Osteoblast (primary cell): ENCODE measurements around the gene GAS7. TPM values are rescaled to one million over a fixed set of nuclear protein-coding genes. Genes with fewer than 3 reads are reported as not detected.

Experiments
- DNase-seq: peaks from one replicate; pipeline ENCODE4 v3.0.0; 2011; ENCODE audit warnings: low spot score, mixed read lengths; ENCODE audit not compliant: insufficient read length; ENCODE audit errors: missing footprints
- H2AFZ ChIP-seq: 2 replicates; pipeline ENCODE4 v1.6.0; 2011; ENCODE audit warnings: mild to moderate bottlenecking, low read length
- H3K27ac ChIP-seq: 2 replicates; pipeline ENCODE4 v1.5.1; 2011; ENCODE audit warnings: mild to moderate bottlenecking, low read depth, low read length, moderate library complexity
- H3K27me3 ChIP-seq: 2 replicates; pipeline ENCODE4 v1.6.0; 2012; ENCODE audit warnings: mild to moderate bottlenecking, control low read depth, inconsistent platforms, low read length, moderate library complexity; ENCODE audit not compliant: insufficient read depth
- H3K36me3 ChIP-seq: 2 replicates; pipeline ENCODE4 v1.5.1; 2011; ENCODE audit warnings: mild to moderate bottlenecking, low read length, control low read depth, moderate library complexity; ENCODE audit not compliant: insufficient read depth
- H3K4me1 ChIP-seq: 2 replicates; pipeline ENCODE4 v1.5.1; 2011; ENCODE audit warnings: mild to moderate bottlenecking, low read length, control low read depth, moderate library complexity; ENCODE audit not compliant: insufficient read depth
- H3K4me2 ChIP-seq: 2 replicates; pipeline ENCODE4 v1.6.0; 2011; ENCODE audit warnings: mild to moderate bottlenecking, low read length; ENCODE audit not compliant: insufficient read depth
- H3K4me3 ChIP-seq: fragments of 200-600 bp; sonication (generic); 3 replicates; pipeline ENCODE4 v1.5.1; 2012; ENCODE audit warnings: mild to moderate bottlenecking, low read length, inconsistent platforms; ENCODE audit not compliant: insufficient read depth
- H3K79me2 ChIP-seq: 2 replicates; pipeline ENCODE4 v1.6.0; 2012; ENCODE audit warnings: mild to moderate bottlenecking, low read length, control low read depth, inconsistent platforms; ENCODE audit not compliant: insufficient read depth
- H3K9me3 ChIP-seq: 2 replicates; pipeline ENCODE4 v1.5.1; 2011; ENCODE audit warnings: low read depth, low read length, control low read depth
- H4K20me1 ChIP-seq: 2 replicates; pipeline ENCODE4 v1.6.0; 2012; ENCODE audit warnings: mild to moderate bottlenecking, low read length, control low read depth; ENCODE audit not compliant: insufficient read depth
- total RNA-seq: library from RNA; depleted of rRNA; stranded (reverse); fragments of >200 nt; gene quantifications from 2 replicates; pipeline ENCODE4 v1.2.3, GENCODE V29; 2012
- TF ChIP-seq, protein P1 (sequence below): IDR thresholded peaks from 2 replicates; pipeline ENCODE4 v1.5.1; 2011; ENCODE audit warnings: mild to moderate bottlenecking, low read depth, low read length, moderate library complexity; ENCODE audit errors: extremely low read depth

GAS7 gene
- total RNA-seq, 1 donor, result 3.6 TPM

DNA sequence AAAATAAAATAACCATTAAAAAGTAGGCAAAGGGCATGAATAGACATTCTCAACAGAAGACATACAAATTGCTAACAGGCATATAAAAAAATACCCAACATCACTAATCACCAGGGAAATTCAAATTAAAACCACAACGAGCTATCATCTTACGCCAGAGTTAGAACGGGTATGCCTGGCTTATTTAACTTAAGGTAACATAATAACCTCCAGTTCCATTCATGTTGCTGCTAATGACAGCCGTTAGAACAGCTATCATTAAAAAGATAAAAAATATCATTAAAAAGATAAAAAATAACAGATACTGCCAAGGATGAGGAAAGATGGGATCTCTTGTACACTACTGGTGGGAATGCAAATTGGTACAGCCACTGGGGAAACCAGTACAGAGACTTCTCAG, 89.3 kb downstream of the GAS7 start:
- no peak overlapping the region for H3K4me3 ChIP-seq
- no peaks in the 10 kb centered on the region for H3K36me3 ChIP-seq
- no peak overlapping the region for H3K27ac ChIP-seq
- no peak overlapping the region for H2AFZ ChIP-seq
- H3K4me1 ChIP-seq, result peaks cover 2% of the 10 kb centered on the region
- H4K20me1 ChIP-seq, result no peaks in the 10 kb centered on the region
- no peak for DNase-seq
- H3K4me2 ChIP-seq, result no peak overlapping the region
- H3K79me2 ChIP-seq, result no peaks in the 10 kb centered on the region
- TF ChIP-seq, protein P1, sequence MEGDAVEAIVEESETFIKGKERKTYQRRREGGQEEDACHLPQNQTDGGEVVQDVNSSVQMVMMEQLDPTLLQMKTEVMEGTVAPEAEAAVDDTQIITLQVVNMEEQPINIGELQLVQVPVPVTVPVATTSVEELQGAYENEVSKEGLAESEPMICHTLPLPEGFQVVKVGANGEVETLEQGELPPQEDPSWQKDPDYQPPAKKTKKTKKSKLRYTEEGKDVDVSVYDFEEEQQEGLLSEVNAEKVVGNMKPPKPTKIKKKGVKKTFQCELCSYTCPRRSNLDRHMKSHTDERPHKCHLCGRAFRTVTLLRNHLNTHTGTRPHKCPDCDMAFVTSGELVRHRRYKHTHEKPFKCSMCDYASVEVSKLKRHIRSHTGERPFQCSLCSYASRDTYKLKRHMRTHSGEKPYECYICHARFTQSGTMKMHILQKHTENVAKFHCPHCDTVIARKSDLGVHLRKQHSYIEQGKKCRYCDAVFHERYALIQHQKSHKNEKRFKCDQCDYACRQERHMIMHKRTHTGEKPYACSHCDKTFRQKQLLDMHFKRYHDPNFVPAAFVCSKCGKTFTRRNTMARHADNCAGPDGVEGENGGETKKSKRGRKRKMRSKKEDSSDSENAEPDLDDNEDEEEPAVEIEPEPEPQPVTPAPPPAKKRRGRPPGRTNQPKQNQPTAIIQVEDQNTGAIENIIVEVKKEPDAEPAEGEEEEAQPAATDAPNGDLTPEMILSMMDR, result no peak
- H3K27me3 ChIP-seq, result no peaks in the 10 kb centered on the region
- no peaks in the 10 kb centered on the region for H3K9me3 ChIP-seq

DNA sequence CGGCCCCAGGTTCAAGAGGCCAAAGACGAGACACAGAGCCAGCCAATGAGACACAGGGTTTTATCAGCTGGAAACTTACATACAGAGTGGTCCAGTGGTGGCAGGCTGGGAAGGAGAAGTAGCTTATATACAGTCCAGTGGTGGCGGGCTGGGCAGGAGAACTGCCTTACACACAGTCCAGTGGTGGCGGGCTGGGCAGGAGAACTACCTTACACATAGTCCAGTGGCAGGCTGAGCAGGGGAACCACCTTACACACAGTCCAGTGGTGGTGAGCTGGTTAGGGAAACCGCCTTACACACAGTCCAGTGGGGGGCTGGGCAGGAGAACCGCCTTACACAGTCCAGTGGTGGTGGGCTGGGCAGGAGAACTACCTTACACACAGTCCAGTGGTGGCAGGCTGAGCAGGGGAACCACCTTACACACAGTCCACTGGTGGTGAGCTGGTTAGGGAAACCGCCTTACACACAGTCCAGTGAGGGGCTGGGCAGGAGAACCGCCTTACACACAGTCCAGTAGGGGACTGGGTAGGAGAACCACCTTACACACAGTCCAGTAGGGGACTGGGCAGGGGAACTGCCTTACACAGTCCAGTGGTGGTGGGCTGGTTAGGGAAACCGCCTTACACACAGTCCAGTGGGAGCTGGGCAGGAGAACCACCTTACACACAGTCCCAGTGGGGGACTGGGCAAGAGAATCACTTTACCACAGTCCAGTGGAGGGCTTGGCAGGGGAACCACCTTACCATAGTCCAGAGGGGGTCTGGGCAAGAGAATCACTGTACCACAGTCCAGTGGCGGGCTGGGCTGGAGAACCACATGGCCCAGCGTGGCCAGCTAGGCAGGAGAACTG, 90.9 kb downstream of the GAS7 start:
- no peak for DNase-seq
- TF ChIP-seq, protein P1, result no peak
- no peaks in the 10 kb centered on the region for H3K27me3 ChIP-seq
- H3K4me2 ChIP-seq, result no peak overlapping the region
- H3K4me3 ChIP-seq, result no peak overlapping the region
- no peaks in the 10 kb centered on the region for H3K36me3 ChIP-seq
- no peaks in the 10 kb centered on the region for H3K9me3 ChIP-seq
- H3K4me1 ChIP-seq, result no peaks in the 10 kb centered on the region
- H4K20me1 ChIP-seq, result no peaks in the 10 kb centered on the region
- H2AFZ ChIP-seq, result no peak overlapping the region
- no peak overlapping the region for H3K27ac ChIP-seq
- no peaks in the 10 kb centered on the region for H3K79me2 ChIP-seq

DNA sequence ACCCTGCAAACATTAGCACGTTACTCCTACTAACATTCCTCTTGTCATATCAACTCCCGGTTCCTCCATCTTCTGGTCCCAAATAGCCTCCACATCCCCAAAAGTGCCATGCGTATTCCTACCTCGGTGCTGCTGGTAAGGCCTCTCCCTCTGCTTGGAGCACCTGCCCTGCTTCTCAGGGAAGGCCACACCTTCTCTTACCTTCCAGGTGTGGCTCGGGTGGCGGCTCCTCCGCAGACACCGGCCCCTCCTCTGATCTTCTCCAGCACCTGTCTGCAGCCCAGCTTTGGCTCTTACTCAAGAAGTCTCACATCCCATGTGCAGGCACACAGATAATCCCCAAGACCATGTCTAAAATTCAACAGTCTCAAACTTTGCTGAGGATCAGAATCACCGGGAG, 92.3 kb downstream of the GAS7 start:
- H3K27ac ChIP-seq, result no peak overlapping the region
- H3K4me3 ChIP-seq, result no peak overlapping the region
- H4K20me1 ChIP-seq, result no peaks in the 10 kb centered on the region
- H3K79me2 ChIP-seq, result no peaks in the 10 kb centered on the region
- no peaks in the 10 kb centered on the region for H3K4me1 ChIP-seq
- TF ChIP-seq, protein P1, result no peak
- no peaks in the 10 kb centered on the region for H3K36me3 ChIP-seq
- H3K9me3 ChIP-seq, result no peaks in the 10 kb centered on the region
- H3K27me3 ChIP-seq, result no peaks in the 10 kb centered on the region
- H3K4me2 ChIP-seq, result no peak overlapping the region
- H2AFZ ChIP-seq, result no peak overlapping the region
- no peak for DNase-seq

DNA sequence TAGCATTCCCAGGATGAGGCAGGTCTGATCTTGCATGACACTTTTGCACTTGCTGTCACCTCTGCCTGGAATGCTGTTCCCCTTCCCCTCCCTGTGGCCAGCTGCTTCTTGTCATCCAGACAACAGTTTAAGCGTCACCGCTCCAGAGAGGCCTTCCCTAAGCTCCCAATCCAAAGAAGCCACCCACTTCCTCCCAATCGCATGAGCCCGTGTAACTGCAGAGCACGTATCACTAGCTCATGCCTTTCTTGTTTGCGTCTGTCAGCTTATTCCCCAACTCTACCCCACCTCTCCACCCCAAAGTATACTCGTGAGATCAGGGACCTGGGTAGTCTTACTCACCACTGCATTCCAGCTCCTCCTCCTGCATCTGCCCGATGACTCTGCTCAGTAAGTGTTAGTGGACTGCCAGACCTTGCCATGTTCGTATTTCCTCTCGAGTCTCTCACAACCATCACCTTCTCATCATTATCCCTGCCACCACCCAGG, 92.8 kb downstream of the GAS7 start:
- no peak for DNase-seq
- H3K4me3 ChIP-seq, result no peak overlapping the region
- no peak overlapping the region for H3K27ac ChIP-seq

More for the DNA sequence above, 92.8 kb downstream of the GAS7 start:
- H3K9me3 ChIP-seq, result no peaks in the 10 kb centered on the region
- H3K36me3 ChIP-seq, result no peaks in the 10 kb centered on the region
- no peak overlapping the region for H3K4me2 ChIP-seq
- no peak overlapping the region for H2AFZ ChIP-seq
- TF ChIP-seq, protein P1, result no peak
- H3K27me3 ChIP-seq, result no peaks in the 10 kb centered on the region
- H3K79me2 ChIP-seq, result no peaks in the 10 kb centered on the region
- H3K4me1 ChIP-seq, result no peaks in the 10 kb centered on the region
- H4K20me1 ChIP-seq, result no peaks in the 10 kb centered on the region
